ENCODE results near the gene IGFL1.

DNA sequence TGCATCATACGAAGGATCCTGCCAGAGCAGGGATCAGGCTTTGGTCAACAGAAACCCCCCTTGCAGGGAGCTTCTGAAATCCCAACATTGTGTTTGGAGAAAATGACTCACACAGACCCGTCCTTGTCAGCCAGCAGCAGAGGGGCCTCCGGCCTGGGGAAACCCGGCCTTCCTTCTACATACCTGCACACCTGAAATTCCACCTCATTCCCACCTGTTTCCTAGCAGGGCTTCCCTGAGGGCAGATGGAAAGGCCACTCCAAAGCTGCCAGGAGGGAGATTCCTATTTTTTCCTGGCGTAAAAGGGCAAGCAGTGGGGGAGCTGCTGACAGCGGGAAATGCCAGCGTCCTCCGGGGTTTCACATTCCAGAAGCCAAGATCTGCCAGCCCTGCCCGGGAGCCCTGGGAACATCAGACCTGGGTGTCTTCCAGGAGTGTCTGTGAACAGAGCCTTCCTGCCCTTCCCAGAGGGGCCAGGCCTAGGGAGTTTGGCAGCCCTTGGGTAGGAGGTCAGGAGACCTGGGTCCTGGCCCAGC lies 3.0 kb upstream of the IGFL1 start:
- TF ChIP-seq, protein P1, sequence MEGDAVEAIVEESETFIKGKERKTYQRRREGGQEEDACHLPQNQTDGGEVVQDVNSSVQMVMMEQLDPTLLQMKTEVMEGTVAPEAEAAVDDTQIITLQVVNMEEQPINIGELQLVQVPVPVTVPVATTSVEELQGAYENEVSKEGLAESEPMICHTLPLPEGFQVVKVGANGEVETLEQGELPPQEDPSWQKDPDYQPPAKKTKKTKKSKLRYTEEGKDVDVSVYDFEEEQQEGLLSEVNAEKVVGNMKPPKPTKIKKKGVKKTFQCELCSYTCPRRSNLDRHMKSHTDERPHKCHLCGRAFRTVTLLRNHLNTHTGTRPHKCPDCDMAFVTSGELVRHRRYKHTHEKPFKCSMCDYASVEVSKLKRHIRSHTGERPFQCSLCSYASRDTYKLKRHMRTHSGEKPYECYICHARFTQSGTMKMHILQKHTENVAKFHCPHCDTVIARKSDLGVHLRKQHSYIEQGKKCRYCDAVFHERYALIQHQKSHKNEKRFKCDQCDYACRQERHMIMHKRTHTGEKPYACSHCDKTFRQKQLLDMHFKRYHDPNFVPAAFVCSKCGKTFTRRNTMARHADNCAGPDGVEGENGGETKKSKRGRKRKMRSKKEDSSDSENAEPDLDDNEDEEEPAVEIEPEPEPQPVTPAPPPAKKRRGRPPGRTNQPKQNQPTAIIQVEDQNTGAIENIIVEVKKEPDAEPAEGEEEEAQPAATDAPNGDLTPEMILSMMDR (IDR thresholded peaks at IDR 0.05): no peak
- no peak for TF ChIP-seq POLR2A (IDR thresholded peaks at IDR 0.05)
- no peak for TF ChIP-seq POLR2AphosphoS5 (IDR thresholded peaks at IDR 0.05)

All from stomach (tissue), 4 donors.